H1 (cell line): Measurements from ENCODE around the gene MAGI2.

Experiments used
- CBX8 ChIP-seq: fragments of 300-800, 300-1000 bp; sonication (generic); IDR thresholded peaks from 2 replicates; pipeline ENCODE4 v1.7.1; 2016; ENCODE audit warnings: low read depth, low read length, borderline replicate concordance
- CEBPB ChIP-seq: IDR thresholded peaks from 2 replicates; pipeline ENCODE4 v1.6.1; 2012; ENCODE audit warnings: low read depth, low read length
- GABPA ChIP-seq: IDR thresholded peaks from 2 replicates; pipeline ENCODE4 v1.6.1; 2011; ENCODE audit warnings: mild to moderate bottlenecking, low read length, moderate library complexity, borderline replicate concordance; ENCODE audit not compliant: insufficient read depth
- GTF2F1 ChIP-seq: IDR thresholded peaks from 2 replicates; pipeline ENCODE4 v1.6.1; 2012; ENCODE audit warnings: low read depth, low read length, improper control_type of control experiment, borderline replicate concordance
- POLR2A ChIP-seq, 2 experiments: IDR thresholded peaks; 1 replicate in 1 of 2; 2 replicates in 1 of 2; pipeline ENCODE4 v1.6.1; 2011; ENCODE audit warnings: low read depth in 2 of 2, low read length in 2 of 2, mild to moderate bottlenecking in 2 of 2; ENCODE audit errors: control extremely low read depth in 1 of 2
- RAD21 ChIP-seq, 2 experiments: IDR thresholded peaks in 1 of 2; conservative IDR thresholded peaks in 1 of 2; 2 replicates each; pipeline ENCODE4 v1.6.1; 2011; ENCODE audit warnings: low read depth in 2 of 2, low read length in 2 of 2, improper control_type of control experiment in 1 of 2, inconsistent platforms in 1 of 2, mild to moderate bottlenecking in 1 of 2, moderate library complexity in 1 of 2
- SIN3A ChIP-seq, 2 experiments: IDR thresholded peaks in 1 of 2; conservative IDR thresholded peaks in 1 of 2; 2 replicates each; pipeline ENCODE4 v1.6.1; 2011 to 2012; ENCODE audit warnings: low read length in 2 of 2, improper control_type of control experiment in 1 of 2, low read depth in 1 of 2, mild to moderate bottlenecking in 1 of 2
- TEAD4 ChIP-seq: IDR thresholded peaks from 2 replicates; pipeline ENCODE4 v1.6.1; 2012; ENCODE audit warnings: low read depth, low read length, inconsistent platforms, mixed read lengths
- TF ChIP-seq, protein P1 (sequence below), 3 experiments: IDR thresholded peaks; 1 replicate in 2 of 3; 2 replicates in 1 of 3; pipeline versions ENCODE4 v1.5.1 to v1.6.1; 2011; ENCODE audit warnings: low read length in 3 of 3, mild to moderate bottlenecking in 3 of 3, inconsistent platforms in 2 of 3, low read depth in 1 of 3, moderate library complexity in 1 of 3; ENCODE audit not compliant: insufficient read depth in 1 of 3; ENCODE audit errors: control extremely low read depth in 1 of 3

- TF ChIP-seq POLR2A (IDR thresholded peaks at IDR 0.05; ENCODE audit: control extremely low read depth in 1 of 2, low read depth in 2 of 2, low read length in 2 of 2) (no peak), CBX8 (no peak), TEAD4 (no peak), SIN3A (conservative IDR thresholded peaks at IDR 0.05 in 1 of 2, IDR thresholded peaks at IDR 0.05 in 1 of 2; ENCODE audit: low read depth in 1 of 2, low read length in 2 of 2) (no peak), GABPA (no peak), CEBPB (no peak), GTF2F1 (no peak), RAD21 (IDR thresholded peaks at IDR 0.05 in 1 of 2, conservative IDR thresholded peaks at IDR 0.05 in 1 of 2; ENCODE audit: low read depth in 2 of 2, low read length in 2 of 2) (no peak)
- TF ChIP-seq, protein P1, sequence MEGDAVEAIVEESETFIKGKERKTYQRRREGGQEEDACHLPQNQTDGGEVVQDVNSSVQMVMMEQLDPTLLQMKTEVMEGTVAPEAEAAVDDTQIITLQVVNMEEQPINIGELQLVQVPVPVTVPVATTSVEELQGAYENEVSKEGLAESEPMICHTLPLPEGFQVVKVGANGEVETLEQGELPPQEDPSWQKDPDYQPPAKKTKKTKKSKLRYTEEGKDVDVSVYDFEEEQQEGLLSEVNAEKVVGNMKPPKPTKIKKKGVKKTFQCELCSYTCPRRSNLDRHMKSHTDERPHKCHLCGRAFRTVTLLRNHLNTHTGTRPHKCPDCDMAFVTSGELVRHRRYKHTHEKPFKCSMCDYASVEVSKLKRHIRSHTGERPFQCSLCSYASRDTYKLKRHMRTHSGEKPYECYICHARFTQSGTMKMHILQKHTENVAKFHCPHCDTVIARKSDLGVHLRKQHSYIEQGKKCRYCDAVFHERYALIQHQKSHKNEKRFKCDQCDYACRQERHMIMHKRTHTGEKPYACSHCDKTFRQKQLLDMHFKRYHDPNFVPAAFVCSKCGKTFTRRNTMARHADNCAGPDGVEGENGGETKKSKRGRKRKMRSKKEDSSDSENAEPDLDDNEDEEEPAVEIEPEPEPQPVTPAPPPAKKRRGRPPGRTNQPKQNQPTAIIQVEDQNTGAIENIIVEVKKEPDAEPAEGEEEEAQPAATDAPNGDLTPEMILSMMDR (IDR thresholded peaks at IDR 0.05; ENCODE audit: control extremely low read depth in 1 of 3, insufficient read depth in 1 of 3, low read depth in 1 of 3, low read length in 3 of 3) = no peak
These were observed 320.5 kb downstream of the MAGI2 start for GRCh38 chr7:79132844-79133451.
